Stimulated activated CD8-positive, alpha-beta memory T cell treated with anti-CD3 and anti-CD28 coated beads, Interleukin-4, amount 100 ng/mL, for 24 hours (primary cell): ENCODE measurements around the gene CAMK4.

Source experiments
- DNase-seq: peaks from one replicate; pipeline ENCODE4 v3.0.0-alpha.2; 2020; ENCODE audit warnings: low read depth

Gene CAMK4

DNA sequence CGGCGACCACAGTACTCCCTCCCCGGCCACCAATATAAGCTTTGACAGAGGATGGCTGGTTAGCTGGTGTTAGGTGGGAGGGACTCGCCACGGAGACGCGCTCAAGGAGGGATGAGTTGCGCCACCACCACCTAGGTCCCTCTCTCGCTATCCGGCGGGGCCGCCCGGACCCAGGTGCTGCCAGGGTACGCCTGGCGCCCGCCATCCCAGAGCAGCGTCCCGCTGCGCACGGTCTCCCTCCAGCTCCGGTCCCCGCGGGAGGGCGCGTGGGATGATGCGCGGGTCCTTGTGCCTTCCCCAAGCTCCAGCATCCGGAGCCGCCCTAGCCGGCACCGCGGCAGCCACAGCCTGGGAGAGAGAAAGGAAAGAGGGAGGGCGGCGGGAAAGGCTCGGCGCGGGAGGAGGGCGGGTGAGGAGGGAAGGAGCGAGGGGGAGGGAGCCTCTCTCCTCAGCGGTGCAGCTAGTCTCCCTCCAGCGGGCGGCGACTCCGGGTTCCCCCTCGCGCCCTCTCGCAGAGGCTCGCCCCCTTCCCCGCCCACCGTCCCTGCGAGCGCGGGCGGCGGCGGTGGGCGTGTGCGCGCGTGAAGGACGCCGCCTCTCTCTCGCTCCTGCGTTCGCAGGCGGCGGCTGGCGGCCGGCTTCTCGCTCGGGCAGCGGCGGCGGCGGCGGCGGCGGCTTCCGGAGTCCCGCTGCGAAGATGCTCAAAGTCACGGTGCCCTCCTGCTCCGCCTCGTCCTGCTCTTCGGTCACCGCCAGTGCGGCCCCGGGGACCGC is at the start of gene CAMK4:
CAMK4 (plus strand) TSS at position 598 of the 774 bp plus-strand sequence; CDS start at position 698, 100 bp downstream.
- DNase-seq: peak; percentile 57

GRCh38 chr5:111183064-111183463 is 41.1 kb upstream of the CAMK4 start:
- no peak for DNase-seq

GRCh38 chr5:111187079-111187478 is 37.1 kb upstream of the CAMK4 start:
- no peak for DNase-seq

DNA sequence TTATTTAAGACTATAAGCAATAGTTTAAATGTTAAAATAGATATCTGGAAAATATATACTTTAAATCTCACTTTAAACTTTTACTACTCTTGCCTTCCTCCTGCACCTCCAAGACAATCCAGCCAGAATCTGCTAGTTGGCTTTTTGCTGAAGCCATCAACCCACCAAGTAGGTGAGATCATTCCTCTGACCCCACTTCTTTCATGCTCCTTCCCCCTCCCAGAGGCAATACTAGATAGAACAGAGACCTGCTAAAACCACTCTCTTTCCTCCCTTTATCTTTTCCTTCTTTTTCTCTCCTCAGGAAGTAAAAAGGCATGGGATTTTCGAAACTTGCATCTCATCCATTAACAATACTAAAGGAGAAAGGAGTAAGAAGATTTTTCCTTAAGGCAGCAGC is 30.1 kb upstream of the CAMK4 start:
- DNase-seq: no peak

DNA sequence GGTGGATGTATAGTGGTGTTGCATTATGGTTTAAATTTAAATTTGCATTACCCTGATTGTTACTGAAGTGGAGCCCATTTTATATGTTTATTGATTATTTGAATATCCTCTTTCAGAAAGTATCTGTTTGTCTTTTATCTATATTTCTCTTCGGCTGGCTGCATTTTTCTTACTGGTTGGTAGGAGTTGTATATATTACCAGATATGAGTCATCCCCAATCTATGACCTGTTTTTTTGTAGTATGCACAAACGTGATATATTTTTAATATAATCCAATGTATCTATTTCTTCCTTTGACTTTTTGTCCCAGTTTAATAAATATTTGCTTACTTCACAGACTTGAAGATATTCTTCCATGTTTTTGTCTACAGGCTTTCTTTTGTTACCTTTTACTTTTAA is 29.3 kb upstream of the CAMK4 start:
- no peak for DNase-seq

- DNase-seq: no peak
Measured at GRCh38 chr5:111197523-111197922, 26.7 kb upstream of the CAMK4 start.

DNA sequence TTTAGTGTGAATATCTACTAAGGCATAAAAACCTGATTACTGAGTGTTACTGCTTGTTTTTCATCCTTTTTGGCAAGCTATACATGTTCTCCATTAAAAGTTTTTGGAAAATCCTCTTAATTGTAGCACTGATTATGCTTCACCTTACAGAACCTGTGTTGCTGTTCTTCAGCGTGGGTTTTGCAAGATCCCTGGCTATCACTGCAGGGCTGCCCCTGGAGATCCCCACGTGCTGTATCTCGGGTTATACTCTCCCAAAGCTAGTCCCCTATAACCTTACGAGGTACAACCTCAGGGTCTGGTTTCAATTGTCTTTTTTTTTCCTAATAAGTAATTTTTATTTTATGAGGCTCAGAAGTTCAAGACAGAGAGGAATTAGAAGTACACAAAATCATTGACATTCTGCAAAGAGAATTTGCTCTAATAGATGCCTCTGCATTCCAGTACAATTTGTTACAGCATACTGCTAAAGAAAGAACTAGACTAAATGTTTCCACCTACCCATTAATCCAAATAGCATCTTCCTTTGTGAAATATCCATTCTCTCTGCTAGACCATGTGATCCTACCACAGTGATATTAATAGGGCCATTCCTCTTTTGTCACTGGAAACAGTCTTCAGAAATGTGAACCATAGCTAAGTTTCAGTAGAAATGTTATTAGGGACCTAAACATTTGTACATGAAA is 25.8 kb upstream of the CAMK4 start:
- DNase-seq: no peak

- DNase-seq: no peak
Measured at GRCh38 chr5:111200828-111201227, 23.4 kb upstream of the CAMK4 start.

DNA sequence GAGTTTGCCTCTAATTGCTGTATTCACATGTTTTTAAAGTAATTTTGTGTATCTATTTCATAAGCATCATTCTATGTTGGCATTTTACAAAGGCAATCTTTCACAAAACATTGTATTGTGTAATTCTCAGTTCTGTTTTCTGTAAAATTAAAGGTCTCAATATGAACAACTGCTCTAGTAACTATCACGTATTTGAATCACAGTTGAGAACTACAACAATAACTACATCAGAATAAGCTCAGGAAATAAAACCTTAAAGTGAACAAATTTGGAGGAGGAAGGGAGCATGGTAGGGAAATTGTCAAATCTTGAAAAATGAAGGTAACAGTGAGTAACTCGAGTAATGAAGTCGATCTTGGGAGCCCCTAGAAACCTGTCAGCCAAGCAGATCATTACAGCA is 22.5 kb upstream of the CAMK4 start:
- no peak for DNase-seq

GRCh38 chr5:111211341-111211740 is 12.8 kb upstream of the CAMK4 start:
- no peak for DNase-seq

GRCh38 chr5:111214052-111214742 is 10.0 kb upstream of the CAMK4 start:
- DNase-seq: no peak

DNA sequence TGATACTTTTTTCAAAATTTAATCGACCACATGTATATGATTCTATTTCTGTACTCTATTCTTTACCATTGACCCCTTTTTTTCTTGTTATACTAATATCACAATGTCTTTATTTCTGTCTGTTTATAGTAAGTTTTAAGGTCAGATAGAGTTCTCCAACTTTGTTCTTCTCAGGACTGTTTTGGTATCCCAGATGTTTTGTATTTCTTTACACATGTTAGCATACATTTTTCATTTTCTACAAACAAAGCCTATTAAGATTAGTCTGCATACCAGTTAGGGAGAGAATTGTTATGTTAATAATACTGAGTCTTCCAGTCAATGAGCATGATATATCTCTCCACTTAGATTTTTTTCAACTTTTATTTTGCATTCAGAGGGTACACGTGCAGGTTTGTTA is 8.2 kb upstream of the CAMK4 start:
- no peak for DNase-seq

- no peak for DNase-seq
Measured at GRCh38 chr5:111221139-111221538, 3.0 kb upstream of the CAMK4 start.

DNA sequence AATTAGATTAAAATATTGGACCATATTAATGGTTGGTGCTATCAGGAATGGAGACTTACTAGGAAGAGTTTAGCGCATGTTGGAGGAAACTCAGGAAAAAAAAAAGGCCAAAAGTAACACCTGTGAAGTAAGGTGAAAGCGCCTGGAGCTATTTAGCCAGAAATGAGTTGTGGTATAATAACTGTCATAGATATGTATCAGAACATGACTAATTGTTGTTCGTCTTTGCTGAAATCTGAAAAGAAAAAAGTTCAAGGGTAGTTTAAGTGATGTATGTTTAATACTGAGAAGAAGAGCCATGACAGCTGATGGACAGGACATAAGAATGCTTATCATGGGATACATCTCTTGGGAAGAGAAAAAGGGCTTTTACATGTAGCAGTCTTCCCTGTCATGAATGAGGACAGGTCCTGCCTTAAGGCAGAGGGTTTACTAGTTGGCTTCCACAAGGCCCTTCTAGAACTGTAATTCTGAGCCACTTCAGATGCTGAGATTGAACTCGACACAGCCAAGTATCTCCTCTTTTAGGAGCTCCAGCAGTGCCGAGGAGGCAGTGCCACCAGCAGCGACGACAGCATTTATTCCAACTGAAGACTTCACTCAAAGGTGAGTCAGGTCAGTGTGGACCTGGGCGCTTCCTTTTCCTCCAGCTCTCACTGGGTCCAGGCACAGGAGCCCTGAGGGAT is 940 bp upstream of the CAMK4 start:
- no peak for DNase-seq

DNA sequence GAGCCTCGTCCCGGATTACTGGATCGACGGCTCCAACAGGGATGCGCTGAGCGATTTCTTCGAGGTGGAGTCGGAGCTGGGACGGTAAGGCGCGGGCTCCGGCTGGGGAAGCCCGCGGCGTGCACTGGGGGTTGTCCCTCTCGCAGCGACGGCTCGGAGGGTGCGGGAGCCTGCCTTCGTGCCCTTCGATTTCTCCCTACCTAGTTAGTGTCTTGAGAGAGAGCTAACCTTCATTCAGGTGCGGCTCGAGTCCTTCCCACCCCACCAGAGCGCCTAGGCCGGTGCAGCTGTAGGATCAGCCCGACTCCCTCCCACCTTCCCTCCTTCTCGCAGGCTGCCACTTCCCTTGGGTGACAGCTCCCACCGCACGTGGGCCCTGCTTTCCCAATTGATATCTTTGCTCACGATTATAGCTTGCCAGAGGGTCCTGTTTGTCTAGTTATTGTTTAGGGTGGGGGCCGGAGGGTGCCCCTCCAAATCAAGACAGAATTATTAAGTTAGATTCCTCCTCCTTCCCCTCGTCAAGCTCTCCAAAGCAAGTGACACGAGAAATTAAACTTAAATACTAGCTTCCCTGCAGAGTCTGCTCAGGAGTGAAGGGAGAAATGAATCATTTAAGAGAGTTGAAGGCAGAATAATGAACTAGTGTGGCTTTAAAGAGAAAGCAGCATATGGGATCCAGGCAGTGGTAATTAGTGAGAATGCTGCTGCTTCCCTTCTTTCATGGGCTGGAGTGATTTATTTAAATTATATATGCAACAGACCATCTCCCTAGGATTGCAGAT is 569 bp downstream of the CAMK4 start:
- DNase-seq: peak; percentile 26

GRCh38 chr5:111225926-111226325 is 1.7 kb downstream of the CAMK4 start:
- no peak for DNase-seq

- DNase-seq: no peak
Measured at GRCh38 chr5:111226556-111226955, 2.4 kb downstream of the CAMK4 start.

DNA sequence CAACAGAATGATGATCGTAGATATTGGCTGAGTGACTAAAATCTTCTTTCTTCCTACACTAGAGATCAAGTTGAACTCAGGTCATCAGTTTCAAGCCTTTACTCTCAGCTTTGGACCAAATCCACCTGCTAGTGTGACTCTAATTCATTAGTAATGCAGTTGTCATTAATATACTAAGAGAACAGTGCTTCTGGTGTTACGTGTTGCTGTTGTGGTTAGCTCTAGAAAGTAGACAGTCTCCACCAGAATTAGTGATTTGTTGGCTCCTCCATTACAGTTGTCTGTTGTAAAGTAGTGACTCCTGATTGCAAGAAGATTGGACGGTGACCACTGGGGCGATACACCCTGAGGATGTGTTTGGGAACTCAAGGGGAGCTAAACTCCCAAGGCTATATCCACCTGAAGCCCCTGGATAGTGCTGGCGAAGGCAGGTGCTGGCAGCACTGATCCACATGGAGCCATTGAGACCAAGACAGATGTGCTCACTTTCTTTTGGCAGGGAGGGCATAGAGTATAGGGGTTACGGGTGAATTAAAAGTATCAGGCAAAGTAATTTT is 3.1 kb downstream of the CAMK4 start:
- no peak for DNase-seq

GRCh38 chr5:111227801-111228200 is 3.6 kb downstream of the CAMK4 start:
- no peak for DNase-seq

DNA sequence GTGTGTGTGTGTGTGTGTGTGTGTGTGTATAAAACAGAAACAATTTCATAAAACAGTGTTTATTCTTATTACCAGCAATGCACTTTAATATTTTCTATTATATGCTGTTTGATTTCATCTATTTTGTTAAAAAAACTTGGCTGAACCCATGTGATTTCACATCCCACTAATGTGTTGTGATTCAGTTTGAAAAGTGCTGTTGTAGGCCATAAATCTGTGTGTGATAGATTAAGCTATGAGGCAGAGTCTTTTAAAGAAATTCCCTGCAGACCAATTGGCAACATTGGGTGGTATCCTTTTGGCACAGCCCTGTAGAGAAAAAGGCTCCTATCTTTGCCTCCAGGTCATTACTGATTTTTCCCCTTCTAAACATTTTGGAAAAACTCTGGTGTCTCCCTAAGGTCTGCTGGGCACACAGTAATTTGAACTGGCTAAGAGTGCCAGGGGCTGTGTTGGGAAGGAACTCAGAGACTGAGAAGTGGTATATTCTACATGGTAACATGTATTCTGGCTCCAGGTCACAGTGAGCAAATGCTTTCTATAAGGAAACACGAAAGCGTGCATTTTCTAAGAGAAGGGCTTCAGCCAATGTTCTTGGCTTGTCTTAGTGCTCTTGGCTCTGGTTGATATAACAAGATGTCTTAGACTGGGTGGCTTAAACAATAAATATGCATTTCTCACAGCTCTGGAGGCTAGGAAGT is 4.5 kb downstream of the CAMK4 start:
- DNase-seq: no peak
